PC-3 (cell line): Measurements from ENCODE around the gene DVL1. TPM values are rescaled to one million over a fixed set of nuclear protein-coding genes. Genes with fewer than 3 reads are reported as not detected.

Source experiments
- ATAC-seq: fragments of 200-7000 bp; cut with Tn5 transposase; 2 replicates; pipeline ENCODE4 v1.9.1; 2020; ENCODE audit warnings: mild to moderate bottlenecking, moderate library complexity
- BruUV-seq: library from RNA; stranded (reverse); fragments of 400-500 nt; replicated peaks from 2 replicates; lab custom pipeline; 2021; lab: Mats Ljungman, UMichigan
- CTCF ChIA-PET: fragments of 300-600 bp; sonication (Branson Sonifier 250); formaldehyde crosslinking; loops from one replicate; lab custom pipeline; 2022; ENCODE audit warnings: antibody characterized with exemption; lab: Charles Lee
- POLR2A ChIA-PET: fragments of 300-600 bp; sonication (Branson Sonifier 250); formaldehyde crosslinking; loops from one replicate; lab custom pipeline; 2022; ENCODE audit warnings: antibody characterized with exemption; ENCODE audit not compliant: unreplicated experiment; lab: Charles Lee
- DNase-seq: peaks from one replicate; pipeline ENCODE4 v3.0.0-alpha.2; 2015
- H2AFZ ChIP-seq: fragments of 300-600 bp; sonication (generic); 2 replicates; pipeline ENCODE4 v1.6.0; 2016; ENCODE audit warnings: antibody characterized with exemption, low read length
- H3F3A ChIP-seq: fragments of 300-600 bp; sonication (generic); one replicate; pipeline ENCODE4 v1.6.0; 2017; ENCODE audit warnings: antibody characterized with exemption, low read length, control low read depth, mild to moderate bottlenecking; ENCODE audit not compliant: unreplicated experiment
- H3K27ac ChIP-seq: fragments of 300-600 bp; sonication (generic); 2 replicates; pipeline ENCODE4 v1.5.1; 2016; ENCODE audit warnings: mild to moderate bottlenecking, low read length
- H3K27me3 ChIP-seq: fragments of 300-600 bp; sonication (generic); 2 replicates; pipeline ENCODE4 v1.6.1; 2016; ENCODE audit warnings: low read length, mixed read lengths
- H3K36me3 ChIP-seq: fragments of 300-600 bp; sonication (generic); 2 replicates; pipeline ENCODE4 v1.6.1; 2016; ENCODE audit warnings: low read depth, mixed run types, low read length, mixed read lengths
- H3K4me1 ChIP-seq: fragments of 300-600 bp; sonication (generic); 2 replicates; pipeline ENCODE4 v1.5.1; 2016; ENCODE audit warnings: low read length; ENCODE audit not compliant: insufficient read depth
- H3K4me2 ChIP-seq: fragments of 300-600 bp; sonication (generic); 2 replicates; pipeline ENCODE4 v1.6.0; 2016; ENCODE audit warnings: low read length
- H3K4me3 ChIP-seq: fragments of 300-600 bp; sonication (generic); 2 replicates; pipeline ENCODE4 v1.5.1; 2016; ENCODE audit warnings: mild to moderate bottlenecking, low read length, mixed read lengths
- H3K79me2 ChIP-seq: fragments of 300-600 bp; sonication (generic); 2 replicates; pipeline ENCODE4 v1.6.1; 2017; ENCODE audit warnings: low read length, mixed read lengths
- H3K9ac ChIP-seq: fragments of 300-600 bp; sonication (generic); 2 replicates; pipeline ENCODE4 v1.6.0; 2016; ENCODE audit warnings: mild to moderate bottlenecking, low read length
- H3K9me2 ChIP-seq: fragments of 300-600 bp; sonication (generic); replicated peaks from 2 replicates; pipeline ENCODE4 v1.6.1; 2016; ENCODE audit warnings: mixed run types, low read length, mixed read lengths
- H3K9me3 ChIP-seq: fragments of 300-600 bp; sonication (generic); 2 replicates; pipeline ENCODE4 v1.6.1; 2016; ENCODE audit warnings: low read length, mixed read lengths
- H4K20me1 ChIP-seq: fragments of 300-600 bp; sonication (generic); 2 replicates; pipeline ENCODE4 v1.6.1; 2016; ENCODE audit warnings: low read length, mixed read lengths
- CTCF ChIP-seq: fragments of 300-600 bp; sonication (generic); conservative IDR thresholded peaks from 2 replicates; pipeline ENCODE4 v1.5.1; 2017; ENCODE audit warnings: antibody characterized with exemption, low read depth, mild to moderate bottlenecking, low read length
- EZH2 ChIP-seq: fragments of 300-600 bp; sonication (generic); IDR thresholded peaks from one replicate; pipeline ENCODE4 v1.6.1; 2017; ENCODE audit warnings: antibody characterized with exemption, mild to moderate bottlenecking, low read length; ENCODE audit not compliant: unreplicated experiment
- EZH2phosphoT487 ChIP-seq: fragments of 300-600 bp; sonication (generic); IDR thresholded peaks from 2 replicates; pipeline ENCODE4 v1.6.1; 2018; ENCODE audit warnings: mild to moderate bottlenecking, antibody characterized with exemption, low read length, borderline replicate concordance
- intact Hi-C: fragments of 100-400 bp; cut with micrococcal nuclease; formaldehyde crosslinking; loops from 2 replicates; pipeline ENCODE4 v1.9.0; 2023
- total RNA-seq: library from RNA; depleted of rRNA; stranded (reverse); fragments of >200 nt; gene quantifications from 2 replicates; pipeline ENCODE4 v1.2.3, GENCODE V29; 2014

The DVL1 gene
- total RNA-seq, 1 experiment from 2014 or later: 626 TPM

- Histone ChIP-seq H3K36me3 (peaks cover 3% of the 10 kb centered on the region; the same call in 1 of the 2 replicates), H3K27me3 (no peaks in the 10 kb centered on the region), H3K4me3 (no peak overlapping the region), H3K79me2 (peaks cover 35% of the 10 kb centered on the region), H3K4me1 (peaks cover 47% of the 10 kb centered on the region), H4K20me1 (peaks cover 3% of the 10 kb centered on the region; the same call in 1 of the 2 replicates), H2AFZ (no peak overlapping the region), H3F3A (no peaks in the 10 kb centered on the region), H3K9me2 (no peaks in the 10 kb centered on the region), H3K9me3 (no peaks in the 10 kb centered on the region), H3K27ac (no peak overlapping the region), H3K4me2 (no peak overlapping the region), H3K9ac (no peak overlapping the region)
- ATAC-seq: no peak
- TF ChIP-seq CTCF (no peak), EZH2 (no peak), EZH2phosphoT487 (no peak)
- CTCF ChIA-PET: no interaction called here
- no peak for DNase-seq
- BruUV-seq: no TSS peak
- POLR2A ChIA-PET: no interaction called here
- intact Hi-C loops: no loop called here
Measured at GRCh38 chr1:1328254-1328653, 21.0 kb downstream of the DVL1 start.

GRCh38 chr1:1327291-1327690 is 21.9 kb downstream of the DVL1 start:
- Histone ChIP-seq H3K27ac (no peak overlapping the region), H3K4me2 (no peak overlapping the region), H3K9ac (no peak overlapping the region), H2AFZ (no peak overlapping the region), H3K79me2 (peaks cover 43% of the 10 kb centered on the region), H3F3A (no peaks in the 10 kb centered on the region), H3K9me3 (no peaks in the 10 kb centered on the region), H4K20me1 (peaks cover 8% of the 10 kb centered on the region; the same call in 1 of the 2 replicates), H3K4me3 (no peak overlapping the region), H3K36me3 (peaks cover 3% of the 10 kb centered on the region; the same call in 1 of the 2 replicates), H3K27me3 (no peaks in the 10 kb centered on the region), H3K4me1 (peaks cover 43% of the 10 kb centered on the region), H3K9me2 (no peaks in the 10 kb centered on the region)
- no TSS peak for BruUV-seq
- no peak for DNase-seq
- no peak for ATAC-seq
- CTCF ChIA-PET: no interaction called here
- POLR2A ChIA-PET: no interaction called here
- no peak for TF ChIP-seq EZH2phosphoT487
- TF ChIP-seq CTCF: no peak
- no peak for TF ChIP-seq EZH2
- intact Hi-C loops: no loop called here

GRCh38 chr1:1326075-1326605 is 23.1 kb downstream of the DVL1 start:
- POLR2A ChIA-PET: no interaction called here

More at GRCh38 chr1:1326075-1326605, 23.1 kb downstream of the DVL1 start:
- peaks cover 20% of the 10 kb centered on the region for H4K20me1 ChIP-seq
- H3K27me3 ChIP-seq: no peaks in the 10 kb centered on the region
- CTCF ChIA-PET: no interaction called here
- no peak for ATAC-seq
- no peak overlapping the region for H2AFZ ChIP-seq
- TF ChIP-seq CTCF (no peak), EZH2phosphoT487 (no peak), EZH2 (no peak)
- H3K9me3 ChIP-seq: no peaks in the 10 kb centered on the region
- H3K79me2 ChIP-seq: peaks cover 54% of the 10 kb centered on the region
- H3K9me2 ChIP-seq: no peaks in the 10 kb centered on the region
- no TSS peak for BruUV-seq
- H3K4me1 ChIP-seq: peaks cover 34% of the 10 kb centered on the region
- no peak for DNase-seq
- H3K36me3 ChIP-seq: peaks cover 3% of the 10 kb centered on the region; the same call in 1 of the 2 replicates
- H3K27ac ChIP-seq: no peak overlapping the region
- H3F3A ChIP-seq: no peaks in the 10 kb centered on the region
- H3K9ac ChIP-seq: peak overlapping the region; percentile 95
- peak overlapping the region; percentile 90 for H3K4me3 ChIP-seq
- intact Hi-C loops: no loop called here
- H3K4me2 ChIP-seq: peak overlapping the region; percentile 97
